HG02678 (cell line): ENCODE results near the gene LDLRAD1.
"Not testable (repeated sequence)": the region's sequence is repeated elsewhere in the genome, so short reads cannot be mapped to it uniquely, and the experiment has no call there.

Source experiments
- ATAC-seq: cut with Tn5 transposase; IDR thresholded peaks from one replicate; pipeline ENCODE4 v1.9.1; 2021; ENCODE audit warnings: mild to moderate bottlenecking, moderate library complexity; ENCODE audit not compliant: unreplicated experiment

The LDLRAD1 gene, protein sequence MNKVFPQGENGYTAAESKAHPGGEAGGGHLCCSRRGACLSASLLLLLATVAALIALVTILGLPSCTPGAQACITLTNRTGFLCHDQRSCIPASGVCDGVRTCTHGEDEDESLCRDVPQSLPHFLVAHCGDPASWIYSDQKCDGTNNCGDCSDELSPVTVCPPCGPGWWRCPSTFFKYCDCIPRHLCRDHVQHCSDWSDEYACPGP

DNA sequence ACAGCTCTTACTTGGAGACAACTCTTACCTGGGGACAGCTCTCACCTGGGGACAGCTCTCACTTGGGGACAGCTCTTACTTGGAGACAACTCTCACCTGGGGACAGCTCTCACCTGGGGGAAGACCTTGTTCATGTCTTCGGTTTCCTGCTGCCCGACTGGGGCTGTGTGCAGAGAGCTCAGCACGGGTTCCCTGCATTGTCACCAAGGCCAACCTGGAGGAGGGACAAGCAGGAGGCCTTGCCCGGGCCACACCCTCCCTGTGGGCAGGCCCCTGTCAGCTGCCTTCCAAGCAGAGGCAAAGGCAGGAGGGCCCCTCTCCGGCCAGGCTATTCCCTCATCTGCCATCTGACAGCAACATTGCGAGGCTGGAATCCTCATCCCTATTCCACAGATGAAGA is at the start of gene LDLRAD1:
TSS of gene LDLRAD1 (minus strand) at position 208 of the 400 bp plus-strand sequence. CDS start at position 134, 74 bp downstream.
- no peak for ATAC-seq

DNA sequence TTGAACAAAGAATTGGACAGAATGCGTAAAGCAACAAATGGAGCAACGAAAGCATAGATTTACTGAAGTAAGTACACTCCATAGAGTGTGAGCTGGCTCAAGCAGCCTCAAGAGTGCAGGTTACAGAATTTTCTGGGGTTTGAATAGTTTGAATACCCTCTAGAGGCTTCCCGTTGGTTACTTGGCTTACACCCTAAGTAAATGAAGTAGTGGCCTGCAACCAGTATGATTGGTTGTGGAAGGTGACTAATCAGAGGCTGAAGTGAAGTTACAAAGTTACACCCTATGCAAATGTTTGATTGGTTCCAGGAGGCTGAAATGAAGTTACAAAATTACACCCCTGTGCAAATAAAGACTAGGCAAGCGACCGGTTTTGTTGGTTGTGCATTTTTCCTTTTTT is 46.3 kb upstream of the LDLRAD1 start:
- no peak for ATAC-seq

DNA sequence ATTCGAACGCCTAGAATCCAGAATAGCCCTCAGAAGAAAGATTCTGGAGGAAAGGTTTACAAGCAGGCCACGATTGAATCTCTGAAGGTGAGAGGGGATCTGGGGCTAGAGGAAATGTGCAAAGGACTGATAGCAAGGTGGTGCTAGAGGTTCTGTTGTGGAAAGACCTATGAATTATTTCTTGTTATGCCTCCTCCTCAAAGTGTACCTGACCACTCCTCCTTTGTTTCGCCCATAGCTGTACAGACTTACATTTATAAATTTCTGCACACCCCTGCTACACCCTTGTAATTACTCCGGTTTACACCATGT is 36.4 kb upstream of the LDLRAD1 start:
- no peak for ATAC-seq

DNA sequence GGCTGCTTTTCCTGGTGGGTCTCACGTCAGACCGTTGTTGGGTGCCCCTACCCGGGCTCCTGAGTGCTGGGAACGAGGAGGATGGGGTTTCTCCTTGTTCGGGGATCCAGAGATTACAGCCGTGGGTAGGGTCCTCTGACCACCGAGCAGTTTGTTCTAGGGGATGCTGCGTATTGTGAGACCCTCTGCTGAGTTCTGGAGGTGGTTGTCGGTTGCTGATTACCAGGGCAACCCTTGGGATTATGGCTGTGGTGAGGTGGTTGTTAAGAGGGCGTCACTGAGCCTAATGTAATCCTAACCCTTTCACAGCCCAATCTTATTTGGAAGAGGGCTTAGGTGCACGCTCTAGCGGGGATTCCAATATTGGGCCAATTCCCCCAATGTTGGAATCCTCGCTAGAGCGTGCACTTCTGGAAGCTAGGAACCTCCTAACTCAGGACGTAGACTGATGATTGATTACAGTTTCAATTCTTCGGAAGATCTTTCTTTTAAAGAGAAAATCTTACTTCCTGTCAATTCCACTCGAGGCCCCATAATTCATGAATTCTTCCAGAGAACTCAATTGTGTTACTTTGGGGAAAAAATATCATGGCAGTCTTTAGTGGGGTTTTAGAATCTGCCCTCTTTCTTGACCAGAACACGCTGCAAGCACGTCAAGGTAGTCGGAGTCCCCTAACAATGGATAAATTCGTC is 35.9 kb upstream of the LDLRAD1 start:
- peak; percentile 1 for ATAC-seq

DNA sequence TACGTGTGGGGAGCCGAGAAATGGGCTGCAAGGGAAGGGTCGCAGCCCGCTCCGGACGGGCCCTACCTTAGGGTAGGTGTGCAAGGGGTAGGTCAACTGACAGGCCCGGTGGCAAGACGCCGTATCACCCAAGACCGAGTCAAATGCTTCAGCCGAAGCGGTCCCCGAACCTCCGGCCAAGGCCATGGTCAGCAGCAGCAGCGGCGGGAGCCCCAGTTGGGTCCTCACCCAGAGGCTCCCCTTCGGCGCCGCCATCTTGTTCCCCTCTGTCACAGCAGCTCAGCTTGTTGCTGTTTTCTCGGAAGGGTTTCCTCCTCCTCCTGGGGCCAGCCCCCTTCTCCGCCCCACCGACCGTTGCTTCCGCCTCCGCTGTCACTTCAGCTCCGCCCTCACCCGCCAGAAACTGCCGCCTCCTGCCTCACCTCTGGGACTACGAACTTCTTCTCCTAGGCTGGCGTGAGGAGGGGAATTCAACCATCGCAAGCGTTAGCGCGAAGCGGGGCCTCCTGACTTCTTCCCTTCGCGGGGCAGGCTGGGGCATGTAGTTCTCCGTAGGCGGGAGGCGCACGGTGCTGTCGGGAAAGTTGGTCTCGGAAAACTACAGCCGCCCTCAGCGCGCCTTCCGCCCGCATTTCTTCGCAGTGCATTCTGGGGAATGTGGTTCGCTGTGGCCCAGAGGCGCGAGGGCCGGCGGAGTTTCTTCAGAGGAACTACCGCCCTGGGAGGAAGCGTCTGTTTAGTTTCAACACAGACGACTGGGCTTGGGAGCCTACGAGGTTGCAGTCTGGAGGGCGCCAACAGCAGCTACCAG is 35.2 kb upstream of the LDLRAD1 start, which contains the start of the genes TCEANC2 and TMEM59:
TSS of gene TCEANC2 (plus strand) at position 675 of the 811 bp plus-strand sequence. CDS start 815 bp downstream, outside the sequence.
TSS of gene TMEM59 (minus strand) at position 271 of the 811 bp plus-strand sequence. CDS start at position 255, 16 bp downstream.
- ATAC-seq = peak; percentile 90

DNA sequence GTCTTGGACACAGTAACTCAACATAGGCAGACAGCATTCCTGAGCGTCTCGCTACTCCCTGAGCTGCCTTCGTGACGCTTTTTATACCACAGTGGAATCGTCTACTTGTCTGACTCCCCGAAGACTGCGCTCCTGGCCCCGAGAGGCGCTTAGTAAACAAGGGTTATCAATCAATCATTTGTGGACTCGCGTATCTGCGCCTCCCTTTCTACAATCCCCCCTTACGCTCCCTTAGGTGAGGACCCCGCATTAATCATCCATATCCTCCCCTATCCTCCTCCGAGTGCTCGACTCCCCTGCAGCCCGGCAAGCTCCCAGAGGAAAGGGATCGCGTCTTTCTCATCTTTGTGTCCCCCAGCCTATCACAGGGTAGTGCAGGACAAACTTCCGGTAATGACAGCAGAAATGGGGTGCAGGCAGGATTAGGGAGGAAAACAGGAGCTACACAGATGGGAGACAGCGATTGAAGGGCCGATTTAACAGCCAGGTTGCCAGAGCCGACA is 34.5 kb upstream of the LDLRAD1 start:
- ATAC-seq = peak; percentile 23

DNA sequence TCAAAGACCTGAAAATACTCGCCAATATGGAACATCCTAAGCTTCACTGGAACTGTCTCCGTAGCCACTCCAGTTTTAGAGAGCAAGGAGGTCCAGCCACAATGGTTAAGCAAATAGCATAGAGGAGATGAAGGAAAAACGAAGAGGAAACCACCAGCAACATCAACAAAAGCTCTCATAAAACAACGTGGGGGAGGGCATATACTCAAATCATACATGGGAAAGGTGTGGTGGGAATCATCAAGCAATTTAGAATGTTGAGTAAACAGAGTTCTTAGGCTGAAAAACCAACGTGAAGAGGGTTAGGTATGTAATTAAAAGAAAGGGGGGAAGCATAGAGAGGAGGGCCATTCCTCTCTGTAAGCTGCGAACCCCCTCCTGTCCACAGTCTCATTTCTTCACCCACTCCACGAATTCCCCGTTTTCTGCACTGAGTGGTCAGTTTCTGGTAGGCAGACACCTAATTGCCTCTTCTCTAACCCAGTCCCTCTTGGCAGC is 34.0 kb upstream of the LDLRAD1 start:
- ATAC-seq = no peak

DNA sequence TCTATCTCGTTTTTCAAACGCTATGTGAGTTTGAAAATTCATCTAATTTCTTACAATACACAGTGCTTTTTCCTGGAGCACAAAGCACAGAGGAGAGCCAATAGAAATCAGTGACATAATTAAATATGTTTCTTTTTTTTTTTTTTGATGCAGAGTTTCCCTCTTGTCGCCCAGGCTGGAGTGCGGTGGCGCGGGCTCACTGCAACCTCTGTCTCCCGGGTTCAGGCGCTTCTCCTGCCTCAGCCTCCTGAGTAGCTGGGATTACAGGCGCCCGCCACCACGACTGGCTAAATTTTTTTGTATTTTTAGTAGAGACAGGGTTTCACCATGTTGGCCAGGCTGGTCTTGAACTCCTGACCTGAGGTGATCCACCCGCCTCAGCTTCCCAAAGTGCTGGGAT is 32.4 kb upstream of the LDLRAD1 start:
- not testable (repeated sequence) for ATAC-seq

DNA sequence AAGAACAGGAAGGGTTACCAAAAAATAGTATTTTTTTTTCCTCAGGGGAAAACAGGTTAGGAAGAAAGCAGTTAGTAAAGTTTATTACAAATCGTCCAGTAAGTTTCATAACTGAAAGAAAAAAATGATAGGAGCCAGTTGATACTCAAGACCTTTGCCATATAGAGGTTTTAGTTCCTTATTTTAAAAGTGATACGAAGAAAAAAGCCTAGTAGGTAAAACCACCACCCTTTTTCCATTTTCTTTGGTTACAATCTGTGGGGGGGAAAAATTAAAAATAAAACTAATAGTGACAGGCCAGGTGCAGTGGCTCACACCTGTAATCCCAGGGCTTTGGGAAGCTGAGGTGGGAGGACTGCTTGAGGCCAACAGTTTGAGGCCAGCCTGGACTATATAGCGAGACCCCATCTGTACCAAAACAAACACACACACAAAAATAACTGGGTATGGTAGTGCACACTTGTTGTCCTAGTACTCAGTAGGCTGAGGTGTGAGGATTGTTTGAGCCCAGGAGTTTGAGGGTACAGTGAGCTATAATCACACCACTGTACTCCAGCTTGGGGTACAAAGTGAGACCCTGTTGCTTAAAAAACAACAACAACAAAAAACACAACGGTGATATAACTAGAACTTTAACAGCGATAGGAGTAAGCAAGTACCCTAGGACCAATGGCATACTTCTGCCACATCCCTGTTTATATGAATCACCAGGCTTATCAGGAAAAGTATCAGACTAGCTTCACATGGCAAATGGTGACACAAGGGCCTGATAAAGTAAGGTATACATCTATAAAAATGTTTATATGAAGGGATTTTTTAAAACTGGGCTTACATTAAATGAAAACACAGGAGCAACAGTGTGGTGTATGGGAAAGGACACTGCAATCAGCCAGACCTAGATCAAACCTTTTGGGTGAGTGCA is 29.7 kb upstream of the LDLRAD1 start:
- no peak for ATAC-seq

DNA sequence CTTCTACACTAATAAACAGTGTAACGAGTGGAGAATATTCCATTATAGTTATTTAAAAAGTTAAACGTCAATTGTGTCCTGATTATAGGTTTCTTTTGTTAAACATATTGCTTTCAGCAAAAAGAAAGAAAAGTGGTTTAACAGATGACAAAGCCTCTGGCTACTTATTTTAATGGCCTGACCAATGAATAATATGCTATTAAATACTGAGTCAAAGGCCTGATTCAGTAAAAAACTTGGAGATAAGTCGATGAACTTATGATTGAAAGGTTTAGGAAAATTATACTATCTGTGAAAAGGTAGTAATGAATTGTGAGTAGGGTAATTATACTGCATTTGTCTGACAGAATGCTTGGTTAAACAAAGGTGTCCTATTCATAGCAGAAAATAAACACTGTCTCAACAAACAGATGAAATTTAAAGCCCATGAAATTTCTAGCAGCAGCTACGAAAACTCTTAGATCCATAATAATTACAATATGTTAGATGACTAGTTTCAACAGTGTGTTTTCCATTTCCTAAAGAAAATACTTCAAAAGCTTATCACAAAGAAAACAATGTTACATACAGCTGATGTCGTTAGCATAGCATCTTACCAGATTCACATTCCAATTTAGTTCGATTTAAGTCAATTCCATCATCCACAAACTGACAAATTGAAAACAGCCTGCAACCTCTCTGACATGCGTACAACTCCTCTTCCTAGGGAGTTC is 28.8 kb upstream of the LDLRAD1 start:
- ATAC-seq = no peak

DNA sequence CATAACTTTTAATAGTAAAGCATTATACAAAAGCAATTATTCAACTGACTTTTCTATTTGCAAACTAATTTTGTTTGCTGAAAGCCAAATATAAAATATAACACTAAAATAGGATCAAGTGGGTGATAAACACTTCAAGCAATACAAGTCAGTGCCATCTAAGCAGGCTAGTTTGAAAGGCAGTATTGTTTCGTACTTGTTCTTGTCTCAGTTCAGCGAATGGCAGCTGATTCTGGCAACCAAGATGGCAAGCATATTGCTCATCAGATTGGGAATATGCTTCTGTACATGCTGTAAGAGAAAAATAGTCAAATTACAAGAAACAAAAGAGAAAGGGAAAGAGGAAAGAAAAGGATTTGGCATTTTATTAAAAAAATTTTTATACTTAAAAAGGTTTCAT is 27.5 kb upstream of the LDLRAD1 start:
- ATAC-seq = no peak

DNA sequence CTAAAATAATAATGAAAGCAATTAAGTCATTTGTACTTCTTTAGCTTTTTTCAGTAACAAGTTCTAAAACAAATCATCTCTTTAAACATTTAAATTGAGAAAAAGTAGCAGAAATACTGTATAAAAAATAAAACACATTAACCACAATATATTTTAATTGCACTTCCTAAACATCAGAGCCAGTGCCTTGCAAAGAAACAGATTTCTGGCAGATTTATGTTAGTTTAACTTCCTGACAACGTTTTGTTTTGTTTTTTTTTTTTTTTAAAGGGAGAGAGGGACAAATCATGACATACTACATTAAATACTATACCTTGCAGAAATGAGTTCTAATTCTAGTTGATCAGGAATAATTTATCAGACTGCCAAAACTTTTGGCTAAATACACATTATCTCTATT is 23.8 kb upstream of the LDLRAD1 start:
- no peak for ATAC-seq

DNA sequence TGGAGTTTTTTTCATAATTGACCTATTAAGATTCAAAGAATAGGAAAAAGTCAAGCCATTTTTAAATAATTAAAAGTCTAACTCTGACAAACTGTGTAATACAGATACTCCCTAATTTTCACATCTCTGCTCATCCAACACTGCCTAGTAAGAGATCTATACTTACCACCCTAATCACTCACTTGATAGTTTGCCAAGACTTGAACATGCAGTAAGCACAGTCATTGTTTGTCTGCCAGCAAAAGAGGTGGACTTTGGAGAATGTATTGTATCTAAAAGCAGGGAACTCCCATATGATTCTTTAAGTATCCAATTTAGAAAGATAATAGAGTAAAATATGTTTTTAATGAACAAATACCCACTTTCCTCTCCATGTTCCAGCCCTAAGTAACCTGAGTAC is 19.5 kb upstream of the LDLRAD1 start:
- no peak for ATAC-seq

DNA sequence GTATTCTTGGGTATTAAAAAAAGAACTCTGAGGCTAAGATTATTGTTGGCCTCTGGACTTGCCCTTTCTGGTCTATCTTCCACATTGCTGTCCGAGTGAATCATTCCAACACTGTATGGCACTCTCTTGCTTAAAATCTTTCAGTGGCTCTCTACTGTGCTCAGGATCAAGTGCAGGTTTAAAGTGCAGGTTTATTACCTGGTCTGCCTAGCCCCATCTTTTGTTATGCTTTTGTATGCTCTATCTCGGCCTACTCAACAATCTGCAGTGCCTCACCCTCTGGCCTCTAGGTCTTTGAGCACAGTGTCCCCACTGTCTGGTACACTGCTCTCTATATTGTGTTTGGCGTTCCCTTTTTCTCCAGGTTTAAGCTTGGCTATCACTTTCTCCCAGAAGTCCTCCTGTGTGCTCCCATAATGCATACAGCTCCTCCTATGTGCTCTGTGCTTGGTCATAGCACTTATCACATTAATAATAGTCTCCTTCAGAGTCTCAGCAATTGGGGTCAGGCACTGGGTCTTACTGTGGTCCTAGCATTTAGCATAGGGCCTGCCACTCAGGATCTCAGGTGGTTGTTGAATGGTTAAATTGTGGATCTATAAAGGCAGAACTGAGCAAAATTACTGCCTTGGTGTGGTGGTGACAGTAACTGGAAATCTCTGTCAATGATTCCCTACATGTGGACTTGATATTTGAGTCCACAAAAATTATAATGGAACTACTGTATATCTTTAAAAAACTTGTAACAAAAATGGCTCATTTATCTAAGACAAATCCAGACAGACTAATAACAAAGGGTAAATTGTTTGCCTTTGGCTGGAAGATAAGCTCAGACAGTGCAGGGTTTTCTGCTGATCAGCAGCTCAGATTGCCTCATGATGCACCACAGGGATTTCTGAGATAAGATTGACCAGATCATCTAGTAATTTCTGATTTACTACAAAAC is 10.6 kb upstream of the LDLRAD1 start:
- ATAC-seq = no peak

DNA sequence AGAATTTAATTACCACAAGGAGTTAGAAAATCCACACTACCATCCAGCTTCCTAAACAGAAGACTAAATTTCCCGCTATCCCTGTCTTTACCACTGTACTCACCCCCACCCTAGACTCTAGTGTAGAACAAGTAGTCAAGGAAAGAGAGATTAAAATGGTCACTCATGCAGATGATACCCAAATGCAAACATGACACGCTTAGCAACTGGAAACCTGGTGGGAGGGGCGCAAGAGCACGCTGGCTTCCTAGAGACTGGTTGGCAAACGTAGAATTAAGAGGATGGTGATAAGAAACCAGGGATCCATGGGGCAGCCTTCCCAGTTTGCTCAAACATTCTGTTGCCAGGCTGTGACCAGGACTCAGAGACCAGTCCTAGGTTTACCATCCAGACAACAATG is 9.9 kb upstream of the LDLRAD1 start:
- no peak for ATAC-seq

DNA sequence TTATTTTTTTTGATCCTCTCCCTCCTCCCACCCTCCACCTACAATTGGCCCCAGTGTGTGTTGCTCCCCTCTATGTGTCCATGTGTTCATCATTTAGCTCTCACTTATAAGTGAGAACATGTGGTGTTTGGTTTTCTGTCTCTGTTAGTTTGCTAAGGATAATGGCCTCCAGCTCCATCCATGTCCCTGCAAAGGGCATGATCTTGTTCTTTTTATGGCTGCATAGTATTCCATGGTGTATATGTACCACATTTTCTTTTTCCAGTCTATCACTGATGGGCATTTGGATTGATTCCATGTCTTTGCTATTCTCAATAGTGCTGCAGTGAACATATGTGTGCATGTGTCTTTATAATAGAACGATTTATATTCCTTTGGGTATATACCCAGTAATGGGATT is 6.8 kb upstream of the LDLRAD1 start:
- not testable (repeated sequence) for ATAC-seq

DNA sequence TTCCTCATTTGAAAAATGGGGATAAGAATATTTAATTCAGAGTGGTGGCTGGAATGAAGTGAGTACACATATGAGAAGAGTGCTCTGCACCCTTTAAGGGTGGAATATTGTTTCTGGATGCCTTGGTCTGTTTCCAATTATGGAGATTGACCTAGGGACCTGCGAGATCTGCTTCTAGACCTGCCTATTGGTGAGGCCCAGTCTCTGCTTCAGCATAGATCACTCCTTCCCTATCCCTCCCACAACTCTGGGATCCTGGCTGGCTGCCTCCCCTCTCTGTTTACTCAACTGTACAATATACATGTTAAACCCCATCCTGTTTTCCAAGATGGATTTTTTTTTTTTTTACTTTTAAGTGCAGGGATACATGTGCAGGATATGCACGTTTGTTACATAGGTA is 6.4 kb upstream of the LDLRAD1 start:
- ATAC-seq = no peak

DNA sequence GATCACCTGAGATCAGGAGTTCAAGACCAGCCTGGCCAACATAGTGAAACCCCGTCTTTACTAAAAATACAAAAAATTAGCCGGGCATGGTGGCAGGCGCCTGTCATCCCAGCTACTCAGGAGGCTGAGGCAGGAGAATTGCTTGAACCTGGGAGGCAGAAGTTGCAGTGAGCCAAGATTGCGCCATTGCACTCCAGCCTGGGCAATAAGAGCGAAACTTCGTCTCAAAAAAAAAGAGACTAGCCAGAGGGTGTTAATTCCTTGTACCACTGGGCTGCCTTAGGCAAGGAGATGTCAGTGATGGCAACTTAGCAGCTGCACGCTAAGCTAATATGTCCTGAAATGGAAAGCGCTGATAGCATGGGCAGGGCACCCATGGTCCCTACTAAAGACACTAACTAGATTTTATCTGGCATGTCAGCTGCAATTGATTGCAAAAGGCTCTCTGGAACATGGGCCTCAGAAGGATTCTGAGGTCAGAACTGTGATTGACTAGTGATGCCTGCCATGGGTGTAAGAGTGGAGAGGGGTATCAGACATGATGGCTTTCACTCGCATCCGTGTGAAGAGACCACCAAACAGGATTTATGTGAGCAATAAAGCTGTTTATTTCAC is 1.7 kb upstream of the LDLRAD1 start:
- not testable (repeated sequence) for ATAC-seq
